HUDEP-2 (cell line): ENCODE data around the gene TBC1D5.

ENCODE experiments used
- DNase-seq, 76 experiments: peaks; one replicate each; lab custom pipeline; 2025; ENCODE audit not compliant: unreplicated experiment in 76 of 76; lab: John Stamatoyannopoulos, UW

Gene TBC1D5

DNA sequence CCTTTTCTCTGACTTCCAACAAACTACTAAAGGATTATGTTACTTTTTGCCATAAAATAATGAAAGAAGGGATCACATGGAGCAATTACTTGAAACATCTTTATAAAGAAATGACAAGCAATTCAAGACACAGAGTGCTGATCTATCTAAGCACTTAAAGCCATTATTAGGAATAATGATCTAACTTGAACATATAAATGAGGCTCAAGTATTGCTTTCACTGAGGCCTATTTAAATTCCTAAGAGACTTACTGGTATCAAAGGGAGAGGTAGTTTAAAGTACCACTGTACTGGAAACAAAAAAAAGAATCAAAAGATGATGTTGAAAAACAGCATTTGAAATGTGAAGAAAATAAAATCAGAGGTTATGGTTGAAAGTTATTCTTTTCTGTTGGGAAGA is 482.2 kb downstream of the TBC1D5 start:
- no peak for DNase-seq

DNA sequence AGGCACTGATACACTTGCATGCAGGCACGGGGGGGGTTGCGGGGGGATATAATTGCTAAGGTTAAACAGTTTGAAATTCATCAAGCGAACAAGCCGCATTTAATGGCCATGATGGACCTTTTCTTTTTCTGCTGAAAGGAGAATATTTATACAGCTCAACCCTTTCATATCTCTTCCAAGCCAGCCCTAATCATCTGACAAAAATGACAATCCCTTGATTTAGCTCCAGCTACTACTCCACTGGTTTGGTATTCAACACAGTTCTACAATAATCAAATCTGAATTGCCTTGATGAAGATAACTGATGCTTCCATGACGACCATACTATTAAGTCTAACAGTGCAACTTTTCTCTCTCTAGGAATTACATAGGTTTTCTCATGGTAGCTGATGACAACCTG is 482.7 kb downstream of the TBC1D5 start:
- no peak for DNase-seq

DNA sequence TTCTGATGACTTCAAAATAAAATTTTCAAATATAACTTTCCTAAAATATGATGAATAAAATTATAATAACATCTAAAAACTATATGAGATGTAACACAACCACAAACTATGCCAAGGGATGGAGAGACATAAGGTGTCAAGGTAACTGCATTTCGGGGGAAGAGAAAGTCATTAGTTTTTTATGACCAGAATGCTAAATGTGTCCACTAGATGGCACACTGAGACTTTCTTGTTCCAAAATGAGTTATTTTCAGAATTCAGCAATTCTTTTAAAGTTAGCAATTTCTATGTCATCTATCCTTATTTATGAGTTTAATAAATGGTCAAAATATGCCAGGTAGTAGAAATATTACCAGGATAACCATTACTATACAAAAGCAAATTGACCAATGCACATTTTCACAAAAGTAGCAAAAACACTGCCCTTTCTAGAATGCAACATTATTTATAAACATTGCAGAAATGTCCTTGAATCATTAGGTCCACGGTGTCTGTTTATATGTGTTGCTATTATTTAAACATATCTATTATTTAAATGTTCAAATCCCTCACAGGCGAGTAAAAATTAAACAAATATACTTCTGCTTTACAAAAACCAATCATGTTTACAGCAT is 483.5 kb downstream of the TBC1D5 start:
- DNase-seq = peak in 18 of 76 experiments; percentile 1 to 35 (median 9)

DNA sequence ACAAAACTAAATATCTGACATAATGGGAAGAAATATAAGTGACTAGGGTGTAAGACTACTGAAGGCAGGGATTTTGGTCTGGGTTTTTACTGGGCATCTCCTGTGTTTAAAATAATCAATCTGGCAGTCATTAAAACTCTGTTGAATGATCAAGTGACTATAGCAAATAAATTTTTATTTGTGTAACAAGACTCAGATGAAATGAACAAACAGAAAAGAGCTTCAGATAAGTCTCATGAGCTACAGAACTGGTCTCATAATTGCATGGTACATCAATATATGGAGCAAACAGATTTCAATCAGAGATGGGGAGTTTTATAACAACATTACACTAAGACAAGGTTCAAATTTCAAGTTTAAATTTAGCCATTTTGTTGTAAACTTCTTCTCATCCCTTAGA is 485.2 kb downstream of the TBC1D5 start:
- DNase-seq = no peak

DNA sequence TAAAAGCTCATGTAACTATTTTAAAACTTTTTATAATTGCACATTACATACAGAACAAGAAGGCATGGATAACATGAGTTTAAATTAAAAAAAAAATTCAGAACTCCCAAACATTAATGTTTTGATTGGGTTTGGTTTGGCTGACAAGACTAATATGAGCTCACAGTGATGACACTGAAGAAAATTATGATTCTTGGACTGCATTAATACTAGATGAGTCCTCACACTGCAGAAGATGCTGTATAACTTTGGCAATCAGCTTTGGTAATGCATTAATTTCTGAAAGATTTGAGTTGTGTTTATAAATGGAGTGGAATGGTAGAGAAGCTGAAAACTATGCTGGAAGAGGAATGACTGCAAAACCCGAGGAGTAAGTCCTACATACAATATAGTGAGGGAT is 498.8 kb downstream of the TBC1D5 start:
- DNase-seq = no peak

GRCh38 chr3:17239417-17239816 is 503.0 kb downstream of the TBC1D5 start:
- DNase-seq = no peak

- no peak for DNase-seq
Measured at GRCh38 chr3:17238023-17238422, 504.4 kb downstream of the TBC1D5 start.

DNA sequence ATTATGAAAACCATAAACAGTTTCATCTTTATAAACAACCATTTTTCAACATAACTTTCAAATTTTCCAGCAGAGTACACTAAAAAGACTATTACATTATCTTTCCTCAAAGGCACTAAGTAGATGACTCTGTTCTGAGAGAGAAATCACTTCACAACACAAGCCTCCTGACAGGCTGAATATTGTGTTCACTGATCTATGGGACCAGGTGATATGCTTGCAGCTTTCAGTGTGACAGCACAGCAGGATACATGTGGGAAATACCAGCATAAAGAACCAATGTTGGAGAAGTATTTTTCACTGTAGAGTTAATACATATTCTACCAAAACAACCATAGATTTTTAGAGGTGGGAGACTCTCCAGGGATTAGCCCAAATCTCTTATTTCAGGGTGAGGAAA is 507.1 kb downstream of the TBC1D5 start:
- no peak for DNase-seq

- DNase-seq = no peak
Measured at GRCh38 chr3:17234382-17234781, 508.0 kb downstream of the TBC1D5 start.

DNA sequence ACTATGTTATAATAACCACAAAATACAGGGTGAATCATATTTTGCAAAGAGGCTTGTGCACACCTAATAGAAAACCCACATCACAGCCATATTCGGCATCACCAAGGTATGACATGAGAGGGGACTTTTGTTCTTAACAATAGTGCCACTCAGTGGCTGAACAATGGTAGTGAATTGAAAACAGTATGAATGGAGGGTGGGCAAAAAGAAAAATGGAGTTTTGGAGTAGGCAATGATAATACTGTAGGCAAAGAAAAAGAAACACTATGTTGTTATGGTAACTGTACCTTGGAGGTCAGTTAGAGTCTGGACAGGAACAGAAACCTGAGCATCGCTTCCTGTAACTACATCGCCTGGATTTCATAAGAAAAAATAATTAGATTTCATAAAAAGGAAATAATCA is 509.0 kb downstream of the TBC1D5 start:
- peak in 32 of 76 experiments; percentile 1 to 57 (median 33) for DNase-seq

DNA sequence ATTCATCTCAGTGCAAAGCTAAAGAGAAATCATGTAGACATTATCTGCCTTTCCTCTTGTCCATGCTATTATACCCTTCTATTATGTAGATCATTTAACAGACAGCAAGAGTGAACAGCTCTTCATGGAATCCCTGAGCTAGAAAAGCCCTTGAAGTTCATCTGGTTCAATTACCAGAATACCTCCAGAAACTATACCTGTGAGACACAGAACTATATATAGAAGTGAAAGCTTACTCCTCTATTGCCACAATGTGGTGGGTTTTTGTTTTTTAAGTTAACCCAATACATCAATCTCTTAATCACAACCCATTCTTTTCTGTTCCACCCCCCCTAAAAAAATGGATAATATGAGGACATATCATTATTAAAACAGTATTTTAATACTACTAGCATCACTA is 510.0 kb downstream of the TBC1D5 start:
- DNase-seq = no peak

DNA sequence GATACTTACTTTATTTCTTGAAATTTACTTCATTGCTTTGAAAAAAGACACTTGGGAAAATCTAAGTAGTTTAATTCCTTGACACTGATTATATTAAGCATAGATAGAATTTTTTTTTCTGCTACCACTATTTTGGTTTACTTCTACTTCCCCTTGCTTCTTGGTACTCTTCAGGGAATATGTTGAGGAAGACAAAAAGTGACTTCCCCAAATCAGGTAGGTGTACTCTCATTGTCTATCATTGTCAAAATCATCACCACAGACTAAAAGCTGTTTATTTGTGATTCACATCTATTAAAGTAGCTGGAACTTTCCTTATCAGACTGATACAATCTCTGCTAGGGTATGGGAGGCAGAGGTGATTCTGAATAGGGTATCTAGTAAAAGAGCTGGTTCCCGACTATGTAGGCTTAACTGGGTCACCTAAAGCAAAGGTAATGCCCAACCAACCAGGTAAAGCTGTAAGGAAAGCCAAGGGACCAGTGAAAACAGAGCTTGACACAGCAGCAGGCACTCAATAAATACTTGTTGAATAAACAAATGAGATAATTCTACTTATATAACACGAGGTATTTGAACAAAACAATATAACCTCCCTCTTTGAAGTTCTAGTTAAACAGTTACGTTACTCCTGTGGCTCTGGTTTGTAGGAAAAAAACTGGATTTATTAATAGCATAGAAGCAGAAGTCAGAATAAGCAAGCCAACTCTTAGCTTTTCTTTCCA is 510.7 kb downstream of the TBC1D5 start:
- no peak for DNase-seq

DNA sequence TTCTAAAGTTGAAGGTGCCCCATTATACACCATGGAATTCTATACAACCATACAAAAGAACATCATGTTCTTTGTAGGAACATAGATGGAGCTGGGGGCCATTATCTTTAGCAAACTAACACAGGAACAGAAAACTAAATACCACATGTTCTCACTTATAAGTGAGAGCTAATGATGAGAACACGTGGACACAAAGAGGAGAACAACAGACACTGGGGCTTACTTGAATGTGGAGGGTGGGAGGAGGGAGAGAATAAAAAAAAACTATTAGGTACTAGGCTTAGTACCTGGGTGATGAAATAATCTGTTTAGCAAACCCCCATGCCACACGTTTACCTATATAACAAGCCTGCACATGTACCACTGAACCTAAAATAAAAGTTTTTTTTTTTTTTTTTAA is 515.0 kb downstream of the TBC1D5 start:
- DNase-seq = no peak

DNA sequence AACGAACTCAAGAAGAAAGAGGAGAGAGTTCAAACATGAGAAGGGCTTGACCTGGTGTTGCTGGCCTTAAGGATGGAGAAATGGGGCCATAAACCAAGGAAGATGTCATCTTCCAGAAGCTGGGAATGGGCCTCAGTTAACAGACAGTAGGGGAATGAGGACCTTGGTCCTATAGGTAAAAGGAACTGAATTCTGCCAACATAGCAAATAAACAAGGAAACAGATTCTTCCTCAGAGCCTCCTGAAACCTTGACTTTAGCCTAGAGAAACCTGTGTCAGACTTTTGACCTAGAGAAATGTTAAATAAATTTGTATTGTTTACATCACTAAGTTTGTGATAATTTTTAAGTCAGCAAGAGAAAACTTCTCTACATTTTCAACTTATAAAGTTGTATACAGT is 520.9 kb downstream of the TBC1D5 start:
- no peak for DNase-seq

GRCh38 chr3:17219593-17219992 is 522.8 kb downstream of the TBC1D5 start:
- no peak for DNase-seq

- DNase-seq = no peak
Measured at GRCh38 chr3:17218587-17218986, 523.8 kb downstream of the TBC1D5 start.

DNA sequence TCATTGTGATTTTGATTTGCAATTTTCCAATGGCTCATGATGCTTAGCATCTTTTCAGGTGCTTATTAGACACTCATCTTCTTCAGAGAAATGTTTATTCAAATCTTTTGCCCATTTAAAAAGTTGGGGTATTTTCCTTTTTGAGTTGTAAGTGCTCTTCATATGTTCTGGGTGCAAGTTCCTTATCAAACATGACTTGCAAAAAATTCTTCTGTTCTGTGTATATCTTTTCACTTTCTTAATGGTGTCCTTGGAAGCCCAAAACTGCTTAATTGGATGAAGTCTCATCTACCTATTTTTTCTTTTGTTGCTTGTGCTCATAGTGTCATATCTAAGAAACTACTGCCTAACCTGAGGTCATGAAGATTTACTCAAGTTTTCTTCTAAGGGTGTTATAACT is 524.8 kb downstream of the TBC1D5 start:
- DNase-seq = no peak

DNA sequence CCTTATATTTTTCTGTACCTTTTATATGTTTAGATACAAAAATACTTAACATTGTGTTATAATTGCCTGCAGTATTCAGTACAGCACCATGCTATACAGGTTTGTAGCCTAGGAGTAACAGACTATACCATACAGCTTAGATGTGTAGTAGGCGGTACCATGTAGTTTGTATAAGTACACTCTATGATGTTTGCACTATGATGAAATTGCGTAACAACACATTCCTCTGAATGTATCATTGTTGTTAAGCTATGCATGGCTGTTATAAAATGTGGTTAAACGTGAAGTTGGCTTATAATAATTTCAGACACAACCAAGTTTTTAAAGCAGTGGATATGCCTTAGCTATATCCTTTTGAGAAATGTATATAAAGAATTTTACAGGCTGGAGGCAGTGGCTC is 529.3 kb downstream of the TBC1D5 start:
- DNase-seq = no peak

- DNase-seq = no peak
Measured at GRCh38 chr3:17207979-17208378, 534.5 kb downstream of the TBC1D5 start.

DNA sequence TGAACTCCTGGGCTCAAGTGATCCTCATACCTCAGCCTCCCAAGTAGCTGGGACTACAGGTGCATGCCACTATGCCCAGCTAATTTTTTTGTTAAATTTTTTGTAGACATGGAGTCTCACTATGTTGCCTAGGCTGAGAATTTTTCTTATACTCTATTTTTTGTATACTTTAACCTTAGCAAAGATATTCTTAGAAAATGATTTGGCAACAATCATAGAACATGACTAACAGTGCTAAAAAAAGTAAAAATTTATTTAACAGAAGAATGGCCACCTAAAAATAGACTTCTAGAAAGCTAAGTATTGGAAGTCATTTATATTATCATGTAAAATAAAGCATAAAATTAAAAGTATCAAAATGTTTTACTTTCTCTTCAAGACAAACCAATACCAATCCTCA is 535.4 kb downstream of the TBC1D5 start:
- no peak for DNase-seq

DNA sequence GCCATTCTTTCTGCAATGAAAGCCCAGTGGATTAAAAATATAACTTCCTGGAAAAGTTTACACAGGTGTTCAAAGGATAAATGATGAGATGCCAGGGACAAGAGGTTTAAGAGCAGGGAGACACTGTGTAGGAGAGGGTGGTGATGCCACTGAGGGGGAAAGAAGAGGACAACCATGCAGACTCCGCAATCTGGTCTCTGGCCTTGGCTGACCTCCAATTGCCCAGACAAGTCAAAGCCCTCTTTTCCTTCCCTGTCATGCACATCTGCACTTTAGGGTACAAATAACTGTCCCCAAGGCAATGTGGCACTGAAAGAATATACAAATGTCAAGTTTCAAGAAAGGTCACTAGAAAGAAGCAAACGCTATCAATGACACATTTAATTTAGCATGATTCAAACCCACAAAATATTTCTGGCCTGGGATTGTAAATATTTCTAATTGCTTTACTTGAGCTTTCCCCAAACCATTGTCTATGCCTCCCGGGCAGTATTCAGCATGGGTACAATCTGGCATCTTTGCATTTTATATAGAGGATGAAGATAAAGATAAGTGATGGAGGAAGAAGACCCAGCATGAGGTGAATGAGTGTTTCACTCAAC is 538.3 kb downstream of the TBC1D5 start:
- no peak for DNase-seq

DNA sequence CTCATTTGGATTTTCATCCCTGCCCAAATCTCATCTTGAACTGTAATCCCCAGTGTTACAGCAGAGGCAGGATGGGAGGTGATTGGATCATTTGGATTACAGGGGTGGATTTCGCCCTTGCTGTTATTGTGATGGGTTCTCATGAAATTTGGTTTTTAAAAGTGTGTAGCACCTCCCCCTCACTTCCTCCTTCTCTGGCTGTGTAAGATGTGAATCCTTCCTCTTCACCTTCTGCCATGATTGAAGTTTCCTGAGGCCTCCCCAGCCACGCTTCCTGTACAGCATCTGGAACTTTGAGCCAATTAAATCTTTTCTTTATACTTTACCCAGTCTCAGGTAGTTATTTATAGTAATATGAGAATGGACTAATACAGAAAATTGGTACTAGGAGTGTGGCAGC is 540.9 kb downstream of the TBC1D5 start:
- no peak for DNase-seq
